GM12878 (cell line): ENCODE results near the gene ACOT7. TPM values are rescaled to one million over a fixed set of nuclear protein-coding genes. Genes with fewer than 3 reads are reported as not detected.

Experiments used
- ATAC-seq: fragments of 200-7000 bp; cut with Tn5 transposase; 3 replicates; pipeline ENCODE4 v1.9.1; 2020; ENCODE audit warnings: mild to moderate bottlenecking, moderate library complexity
- BruUV-seq: library from RNA; stranded (reverse); fragments of 400-500 nt; replicated peaks from 2 replicates; lab custom pipeline; 2021; lab: Mats Ljungman, UMichigan
- CTCF ChIA-PET: fragments of 300-600 bp; sonication (Branson Sonifier 250); formaldehyde crosslinking; extraction: SDS; loops from one replicate; lab custom pipeline; 2021; ENCODE audit warnings: inconsistent platforms; lab: Yijun Ruan, JAX
- POLR2A ChIA-PET: fragments of 350-600 bp; formaldehyde crosslinking; extraction: SDS; loops from one replicate; lab custom pipeline; 2021; ENCODE audit warnings: inconsistent platforms; lab: Charles Lee
- RAD21 ChIA-PET: fragments of 300-600 bp; sonication (Branson Sonifier 250); formaldehyde crosslinking; loops from one replicate; lab custom pipeline; 2023; ENCODE audit warnings: antibody characterized with exemption; ENCODE audit not compliant: unreplicated experiment; lab: Charles Lee
- SMC1A ChIA-PET: fragments of 300-600 bp; sonication (Branson Sonifier 250); formaldehyde crosslinking; loops from one replicate; lab custom pipeline; 2023; ENCODE audit not compliant: unreplicated experiment, uncharacterized antibody; lab: Charles Lee
- DNase-seq: peaks from one replicate; pipeline ENCODE4 v3.0.0-alpha.2; 2011; ENCODE audit warnings: low read depth, low spot score
- FAIRE-seq: peaks from 3 replicates; lab custom pipeline; 2011; peaks lifted over from hg19 to GRCh38; lab: Jason Lieb, UNC
- H2AFZ ChIP-seq: 2 replicates; pipeline ENCODE4 v1.6.0; 2011; ENCODE audit warnings: low read depth, low read length, control low read depth; ENCODE audit not compliant: control insufficient read depth
- H3K27ac ChIP-seq: 2 replicates; pipeline ENCODE4 v1.5.1; 2011; ENCODE audit warnings: control low read depth; ENCODE audit not compliant: control insufficient read depth, insufficient read depth
- H3K27me3 ChIP-seq, 2 experiments: replicated peaks in 1 of 2; 2 replicates each; pipeline versions ENCODE4 v1.6.0 to v1.6.1; 2011; ENCODE audit warnings: low read length in 1 of 2; ENCODE audit not compliant: control insufficient read depth in 2 of 2, insufficient read depth in 2 of 2
- H3K36me3 ChIP-seq, 2 experiments: 2 replicates each; pipeline ENCODE4 v1.5.1; 2011; ENCODE audit warnings: low read length in 1 of 2; ENCODE audit not compliant: control insufficient read depth in 2 of 2, insufficient read depth in 2 of 2
- H3K4me1 ChIP-seq: 2 replicates; pipeline ENCODE4 v1.6.1; 2011; ENCODE audit warnings: mild to moderate bottlenecking, low read length, moderate library complexity, mixed read lengths; ENCODE audit not compliant: control insufficient read depth, insufficient read depth
- H3K4me2 ChIP-seq: 2 replicates; pipeline ENCODE4 v1.6.0; 2011; ENCODE audit warnings: control low read depth; ENCODE audit not compliant: control insufficient read depth, insufficient read depth
- H3K4me3 ChIP-seq: fragments of 200-600 bp; sonication (generic); 2 replicates; pipeline ENCODE4 v1.5.1; 2016
- H3K79me2 ChIP-seq: 2 replicates; pipeline ENCODE4 v1.6.0; 2011; ENCODE audit warnings: low read length; ENCODE audit not compliant: control insufficient read depth, insufficient read depth
- H3K9ac ChIP-seq: 2 replicates; pipeline ENCODE4 v1.8.0; 2011; ENCODE audit warnings: low read length, control low read depth, mixed read lengths; ENCODE audit not compliant: control insufficient read depth, insufficient read depth
- H3K9me3 ChIP-seq: replicated peaks from 3 replicates; pipeline ENCODE4 v1.5.1; 2011; ENCODE audit warnings: mild to moderate bottlenecking, low read length; ENCODE audit not compliant: control insufficient read depth, insufficient read depth
- H4K20me1 ChIP-seq: 2 replicates; pipeline ENCODE4 v1.6.0; 2011; ENCODE audit not compliant: control insufficient read depth, insufficient read depth
- ATF7 ChIP-seq: fragments of 450-650 bp; IDR thresholded peaks from 2 replicates; pipeline ENCODE4 v1.6.1; 2016; ENCODE audit warnings: low read depth, mild to moderate bottlenecking
- EGR1 ChIP-seq, 2 experiments: IDR thresholded peaks; 1 replicate in 1 of 2; 2 replicates in 1 of 2; pipeline ENCODE4 v1.6.1; 2011 to 2012; ENCODE audit warnings: low read depth in 2 of 2, low read length in 2 of 2, borderline replicate concordance in 1 of 2, mild to moderate bottlenecking in 1 of 2, moderate library complexity in 1 of 2
- EP300 ChIP-seq, 2 experiments: fragments of 150-350 bp in 1 of 2; IDR thresholded peaks; 2 replicates each; pipeline ENCODE4 v1.6.1; 2011 to 2012; ENCODE audit warnings: low read depth in 2 of 2, low read length in 2 of 2, borderline replicate concordance in 1 of 2, improper control_type of control experiment in 1 of 2, inconsistent platforms in 1 of 2; ENCODE audit not compliant: control insufficient read depth in 1 of 2
- FOS ChIP-seq: IDR thresholded peaks from 3 replicates; pipeline ENCODE4 v1.6.1; 2011; ENCODE audit warnings: borderline replicate concordance; ENCODE audit not compliant: insufficient read length; ENCODE audit errors: extremely low read depth
- FOXM1 ChIP-seq: IDR thresholded peaks from 2 replicates; pipeline ENCODE4 v1.6.1; 2012; ENCODE audit warnings: low read depth, mild to moderate bottlenecking, inconsistent platforms, low read length, moderate library complexity
- LARP7 ChIP-seq: fragments of 450-650 bp; IDR thresholded peaks from 2 replicates; pipeline ENCODE4 v1.6.1; 2017; ENCODE audit warnings: mild to moderate bottlenecking
- POLR2AphosphoS2 ChIP-seq: IDR thresholded peaks from 2 replicates; pipeline ENCODE4 v1.6.1; 2011; ENCODE audit warnings: low read depth, mild to moderate bottlenecking, low read length, improper control_type of control experiment, moderate library complexity
- TCF3 ChIP-seq: IDR thresholded peaks from 2 replicates; pipeline ENCODE4 v1.6.1; 2012; ENCODE audit warnings: low read depth, mild to moderate bottlenecking, low read length, borderline replicate concordance; ENCODE audit not compliant: insufficient read depth
- WGBS: methylation state at CpG from one replicate; pipeline ENCODE4 v1.1.6; 2016; ENCODE audit warnings: low lambda C conversion rate; ENCODE audit not compliant: insufficient replicate concordance, insufficient coverage; ENCODE audit errors: missing lambda C conversion rate; 5-methylcytosine and 5-hydroxymethylcytosine counted together
- in situ Hi-C: fragments of 300-500 bp; cut with MboI; formaldehyde crosslinking; loops from 9 replicates; pipeline ENCODE4 v1.14.3; 2018; ENCODE audit warnings: mixed read lengths
- intact Hi-C: fragments of 100-400 bp; cut with micrococcal nuclease; formaldehyde crosslinking; loops from one replicate; pipeline ENCODE4 v1.14.2; 2022; ENCODE audit not compliant: unreplicated experiment
- polyA plus RNA-seq, 11 experiments: library from polyadenylated mRNA; depleted of rRNA in 4 of 11; unstranded in 6 of 11; stranded (reverse) in 5 of 11; fragments of >200 nt; fragmentation: Nextera tagmentation in 4 of 11; fragmentation: Illumina TruSeq in 1 of 11; extraction: Ambion mirVana in 4 of 11; extraction: Trizol in 1 of 11; gene quantifications; 1 replicate in 1 of 11; 2 replicates in 10 of 11; pipeline versions ENCODE4 v1.2.1 to v1.2.3, GENCODE V29; 2011 to 2016; ENCODE audit warnings: inconsistent platforms in 2 of 11, missing spikeins in 2 of 11, low read depth in 1 of 11
- total RNA-seq, 4 experiments: library from RNA; depleted of rRNA in 3 of 4; stranded (reverse); fragments of >200 nt in 3 of 4; fragmentation: Illumina TruSeq in 1 of 4; extraction: Trizol in 1 of 4; gene quantifications; 2 replicates each; pipeline versions ENCODE4 v1.2.1 to v1.2.3, GENCODE V29; 2013 to 2021
- TF ChIP-seq, protein P1 (sequence below): fragments of 450-650 bp; IDR thresholded peaks from 2 replicates; pipeline ENCODE4 v1.6.1; 2017; ENCODE audit warnings: antibody characterized with exemption, mild to moderate bottlenecking, moderate library complexity
- TF ChIP-seq, protein P2 (sequence below): fragments of 450-650 bp; IDR thresholded peaks from 2 replicates; pipeline ENCODE4 v1.6.1; 2018; ENCODE audit warnings: mild to moderate bottlenecking, low read depth, moderate library complexity; ENCODE audit not compliant: partially characterized antibody
- TF ChIP-seq, protein P3 (sequence below): IDR thresholded peaks from 2 replicates; pipeline ENCODE4 v1.6.1; 2012; ENCODE audit warnings: low read depth, low read length, improper control_type of control experiment

The ACOT7 gene
- total and polyA plus RNA-seq, 10 of the 15 experiments (the other 5 are each of a cell fraction or from before 2014, with no cell fraction given), result 8.9 to 206 (median 61.2) TPM

DNA sequence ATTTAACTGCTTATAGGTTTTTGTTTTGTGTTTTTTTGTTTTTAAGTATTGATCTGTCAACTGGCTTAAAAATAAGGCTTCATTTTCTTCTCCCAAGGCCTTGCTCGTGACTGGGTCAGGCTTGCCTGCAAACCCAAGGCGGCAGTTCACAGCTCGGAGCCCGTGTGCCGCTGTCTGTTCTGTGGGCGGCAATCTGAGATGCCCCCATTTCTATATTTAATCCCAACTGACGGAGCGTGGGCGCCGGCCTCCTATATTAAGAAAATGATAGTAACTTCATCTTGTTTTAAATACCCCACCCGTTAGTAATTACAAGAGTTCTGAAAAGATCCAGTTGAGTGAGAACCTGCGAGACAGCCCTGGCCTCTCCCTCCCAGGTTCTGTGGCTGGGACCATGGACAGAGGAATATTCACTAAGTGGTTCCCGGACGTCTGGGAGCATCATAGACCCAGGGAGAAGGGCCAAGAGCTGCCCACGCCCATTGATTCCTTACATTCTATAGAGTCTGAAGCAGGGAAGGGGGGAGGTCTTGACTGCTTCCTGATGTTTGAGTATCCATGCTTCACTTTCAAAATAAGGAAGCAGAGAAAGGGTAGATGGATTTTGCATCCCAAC, 90.1 kb downstream of the ACOT7 start:
- Histone ChIP-seq H3K4me2 (no peak overlapping the region), H3K4me1 (peaks cover 4% of the 10 kb centered on the region; the same call in 1 of the 2 replicates), H3K9ac (no peak overlapping the region), H3K79me2 (no peaks in the 10 kb centered on the region), H3K27ac (no peak overlapping the region), H3K9me3 (no peaks in the 10 kb centered on the region; the same call in 2 of the 3 replicates), H3K4me3 (no peak overlapping the region), H2AFZ (no peak overlapping the region), H3K36me3 (peaks cover 0 to 3% of the 10 kb centered on the region in 2 experiments; a peak in 3 of 4 replicates), H3K27me3 (no peaks in the 10 kb centered on the region), H4K20me1 (no peaks in the 10 kb centered on the region)
- ChIA-PET CTCF (no interaction called here), SMC1A (no interaction called here), POLR2A (no interaction called here), RAD21 (no interaction called here)
- BruUV-seq, result no TSS peak
- TF ChIP-seq EGR1 (IDR thresholded peaks at IDR 0.05; ENCODE audit: borderline replicate concordance in 1 of 2, low read depth in 2 of 2, low read length in 2 of 2), result no peak
- no peak for TF ChIP-seq FOXM1
- TF ChIP-seq, protein P1, sequence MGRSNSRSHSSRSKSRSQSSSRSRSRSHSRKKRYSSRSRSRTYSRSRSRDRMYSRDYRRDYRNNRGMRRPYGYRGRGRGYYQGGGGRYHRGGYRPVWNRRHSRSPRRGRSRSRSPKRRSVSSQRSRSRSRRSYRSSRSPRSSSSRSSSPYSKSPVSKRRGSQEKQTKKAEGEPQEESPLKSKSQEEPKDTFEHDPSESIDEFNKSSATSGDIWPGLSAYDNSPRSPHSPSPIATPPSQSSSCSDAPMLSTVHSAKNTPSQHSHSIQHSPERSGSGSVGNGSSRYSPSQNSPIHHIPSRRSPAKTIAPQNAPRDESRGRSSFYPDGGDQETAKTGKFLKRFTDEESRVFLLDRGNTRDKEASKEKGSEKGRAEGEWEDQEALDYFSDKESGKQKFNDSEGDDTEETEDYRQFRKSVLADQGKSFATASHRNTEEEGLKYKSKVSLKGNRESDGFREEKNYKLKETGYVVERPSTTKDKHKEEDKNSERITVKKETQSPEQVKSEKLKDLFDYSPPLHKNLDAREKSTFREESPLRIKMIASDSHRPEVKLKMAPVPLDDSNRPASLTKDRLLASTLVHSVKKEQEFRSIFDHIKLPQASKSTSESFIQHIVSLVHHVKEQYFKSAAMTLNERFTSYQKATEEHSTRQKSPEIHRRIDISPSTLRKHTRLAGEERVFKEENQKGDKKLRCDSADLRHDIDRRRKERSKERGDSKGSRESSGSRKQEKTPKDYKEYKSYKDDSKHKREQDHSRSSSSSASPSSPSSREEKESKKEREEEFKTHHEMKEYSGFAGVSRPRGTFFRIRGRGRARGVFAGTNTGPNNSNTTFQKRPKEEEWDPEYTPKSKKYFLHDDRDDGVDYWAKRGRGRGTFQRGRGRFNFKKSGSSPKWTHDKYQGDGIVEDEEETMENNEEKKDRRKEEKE, result no peak
- no peak for TF ChIP-seq POLR2AphosphoS2
- TF ChIP-seq FOS, result no peak
- no peak for TF ChIP-seq TCF3
- TF ChIP-seq, protein P2, sequence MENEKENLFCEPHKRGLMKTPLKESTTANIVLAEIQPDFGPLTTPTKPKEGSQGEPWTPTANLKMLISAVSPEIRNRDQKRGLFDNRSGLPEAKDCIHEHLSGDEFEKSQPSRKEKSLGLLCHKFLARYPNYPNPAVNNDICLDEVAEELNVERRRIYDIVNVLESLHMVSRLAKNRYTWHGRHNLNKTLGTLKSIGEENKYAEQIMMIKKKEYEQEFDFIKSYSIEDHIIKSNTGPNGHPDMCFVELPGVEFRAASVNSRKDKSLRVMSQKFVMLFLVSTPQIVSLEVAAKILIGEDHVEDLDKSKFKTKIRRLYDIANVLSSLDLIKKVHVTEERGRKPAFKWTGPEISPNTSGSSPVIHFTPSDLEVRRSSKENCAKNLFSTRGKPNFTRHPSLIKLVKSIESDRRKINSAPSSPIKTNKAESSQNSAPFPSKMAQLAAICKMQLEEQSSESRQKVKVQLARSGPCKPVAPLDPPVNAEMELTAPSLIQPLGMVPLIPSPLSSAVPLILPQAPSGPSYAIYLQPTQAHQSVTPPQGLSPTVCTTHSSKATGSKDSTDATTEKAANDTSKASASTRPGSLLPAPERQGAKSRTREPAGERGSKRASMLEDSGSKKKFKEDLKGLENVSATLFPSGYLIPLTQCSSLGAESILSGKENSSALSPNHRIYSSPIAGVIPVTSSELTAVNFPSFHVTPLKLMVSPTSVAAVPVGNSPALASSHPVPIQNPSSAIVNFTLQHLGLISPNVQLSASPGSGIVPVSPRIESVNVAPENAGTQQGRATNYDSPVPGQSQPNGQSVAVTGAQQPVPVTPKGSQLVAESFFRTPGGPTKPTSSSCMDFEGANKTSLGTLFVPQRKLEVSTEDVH, result no peak
- TF ChIP-seq ATF7, result no peak
- TF ChIP-seq LARP7, result no peak
- no peak for TF ChIP-seq EP300 (IDR thresholded peaks at IDR 0.05; ENCODE audit: borderline replicate concordance in 1 of 2, control insufficient read depth in 1 of 2, low read depth in 2 of 2, low read length in 2 of 2)
- TF ChIP-seq, protein P3, sequence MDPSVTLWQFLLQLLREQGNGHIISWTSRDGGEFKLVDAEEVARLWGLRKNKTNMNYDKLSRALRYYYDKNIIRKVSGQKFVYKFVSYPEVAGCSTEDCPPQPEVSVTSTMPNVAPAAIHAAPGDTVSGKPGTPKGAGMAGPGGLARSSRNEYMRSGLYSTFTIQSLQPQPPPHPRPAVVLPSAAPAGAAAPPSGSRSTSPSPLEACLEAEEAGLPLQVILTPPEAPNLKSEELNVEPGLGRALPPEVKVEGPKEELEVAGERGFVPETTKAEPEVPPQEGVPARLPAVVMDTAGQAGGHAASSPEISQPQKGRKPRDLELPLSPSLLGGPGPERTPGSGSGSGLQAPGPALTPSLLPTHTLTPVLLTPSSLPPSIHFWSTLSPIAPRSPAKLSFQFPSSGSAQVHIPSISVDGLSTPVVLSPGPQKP, result no peak
- FAIRE-seq (no peak), ATAC-seq (no peak), DNase-seq (no peak)
- intact Hi-C loops (no loop called here), in situ Hi-C loops (no loop called here)
- WGBS, result 34% methylated on average over 15 of the region's 15 CpGs
